Measurements from ENCODE around the gene EPB41L4A.

GRCh38 chr5:112156211-112156610 is 262.9 kb downstream of the EPB41L4A start:
- TF ChIP-seq CTCF (IDR thresholded peaks at IDR 0.05; ENCODE audit: low read length) (no peak), EZH2 (optimal IDR thresholded peaks at IDR 0.05; ENCODE audit: low read depth, low read length) (no peak), EZH2phosphoT487 (IDR thresholded peaks at IDR 0.05; ENCODE audit: low read length) (no peak)
